GM12878 (cell line): ENCODE measurements around the gene SESN3. TPM values are rescaled to one million over a fixed set of nuclear protein-coding genes. Genes with fewer than 3 reads are reported as not detected.

Source experiments
- BRCA1 ChIP-seq: IDR thresholded peaks from 2 replicates; pipeline ENCODE4 v1.6.1; 2011; ENCODE audit warnings: low read depth, low read length, improper control_type of control experiment
- CREM ChIP-seq: IDR thresholded peaks from 2 replicates; pipeline ENCODE4 v1.6.1; 2014; ENCODE audit warnings: antibody characterized with exemption, low read depth
- DPF2 ChIP-seq: fragments of 450-650 bp; IDR thresholded peaks from 2 replicates; pipeline ENCODE4 v1.6.1; 2017; ENCODE audit warnings: mild to moderate bottlenecking
- FOS ChIP-seq: IDR thresholded peaks from 3 replicates; pipeline ENCODE4 v1.6.1; 2011; ENCODE audit warnings: borderline replicate concordance; ENCODE audit not compliant: insufficient read length; ENCODE audit errors: extremely low read depth
- FOXM1 ChIP-seq: IDR thresholded peaks from 2 replicates; pipeline ENCODE4 v1.6.1; 2012; ENCODE audit warnings: low read depth, mild to moderate bottlenecking, inconsistent platforms, low read length, moderate library complexity
- GATAD2B ChIP-seq: fragments of 450-650 bp; conservative IDR thresholded peaks from 2 replicates; pipeline ENCODE4 v1.6.1; 2017; ENCODE audit warnings: low read depth, mild to moderate bottlenecking, moderate library complexity
- JUND ChIP-seq: IDR thresholded peaks from 2 replicates; pipeline ENCODE4 v1.6.1; 2012; ENCODE audit warnings: low read depth, mild to moderate bottlenecking, low read length, improper control_type of control experiment, moderate library complexity
- LARP7 ChIP-seq: fragments of 450-650 bp; IDR thresholded peaks from 2 replicates; pipeline ENCODE4 v1.6.1; 2017; ENCODE audit warnings: mild to moderate bottlenecking
- MTA2 ChIP-seq: fragments of 450-650 bp; IDR thresholded peaks from 2 replicates; pipeline ENCODE4 v1.6.1; 2016; ENCODE audit warnings: low read depth, mild to moderate bottlenecking, moderate library complexity
- NFYA ChIP-seq: IDR thresholded peaks from 2 replicates; pipeline ENCODE4 v1.6.1; 2011; ENCODE audit warnings: low read depth, mild to moderate bottlenecking, low read length, improper control_type of control experiment, borderline replicate concordance
- NFYB ChIP-seq: IDR thresholded peaks from 2 replicates; pipeline ENCODE4 v1.6.1; 2011; ENCODE audit warnings: low read depth, mild to moderate bottlenecking, low read length, improper control_type of control experiment, moderate library complexity; ENCODE audit not compliant: insufficient read depth
- NRF1 ChIP-seq: conservative IDR thresholded peaks from 2 replicates; pipeline ENCODE4 v1.6.1; 2011; ENCODE audit warnings: mild to moderate bottlenecking, low read depth, low read length, improper control_type of control experiment
- SMAD5 ChIP-seq: IDR thresholded peaks from 2 replicates; pipeline ENCODE4 v1.6.1; 2016; ENCODE audit warnings: antibody characterized with exemption, low read depth
- SMARCA5 ChIP-seq: fragments of 450-650 bp; IDR thresholded peaks from 2 replicates; pipeline ENCODE4 v1.6.1; 2017; ENCODE audit warnings: mild to moderate bottlenecking
- TBL1XR1 ChIP-seq: IDR thresholded peaks from 2 replicates; pipeline ENCODE4 v1.6.1; 2012; ENCODE audit warnings: low read depth, low read length, improper control_type of control experiment
- TCF3 ChIP-seq: IDR thresholded peaks from 2 replicates; pipeline ENCODE4 v1.6.1; 2012; ENCODE audit warnings: low read depth, mild to moderate bottlenecking, low read length, borderline replicate concordance; ENCODE audit not compliant: insufficient read depth
- polyA plus RNA-seq, 11 experiments: library from polyadenylated mRNA; depleted of rRNA in 4 of 11; unstranded in 6 of 11; stranded (reverse) in 5 of 11; fragments of >200 nt; fragmentation: Nextera tagmentation in 4 of 11; fragmentation: Illumina TruSeq in 1 of 11; extraction: Ambion mirVana in 4 of 11; extraction: Trizol in 1 of 11; gene quantifications; 1 replicate in 1 of 11; 2 replicates in 10 of 11; pipeline versions ENCODE4 v1.2.1 to v1.2.3, GENCODE V29; 2011 to 2016; ENCODE audit warnings: inconsistent platforms in 2 of 11, missing spikeins in 2 of 11, low read depth in 1 of 11
- total RNA-seq, 4 experiments: library from RNA; depleted of rRNA in 3 of 4; stranded (reverse); fragments of >200 nt in 3 of 4; fragmentation: Illumina TruSeq in 1 of 4; extraction: Trizol in 1 of 4; gene quantifications; 2 replicates each; pipeline versions ENCODE4 v1.2.1 to v1.2.3, GENCODE V29; 2013 to 2021
- TF ChIP-seq, protein P1 (sequence below): IDR thresholded peaks from 2 replicates; pipeline ENCODE4 v1.6.1; 2012; ENCODE audit warnings: low read depth, low read length, improper control_type of control experiment
- TF ChIP-seq, protein P2 (sequence below): fragments of 450-650 bp; IDR thresholded peaks from 2 replicates; pipeline ENCODE4 v1.6.1; 2018; ENCODE audit warnings: borderline replicate concordance, mild to moderate bottlenecking; ENCODE audit not compliant: partially characterized antibody
- TF ChIP-seq, protein P3 (sequence below): fragments of 450-650 bp; conservative IDR thresholded peaks from 2 replicates; pipeline ENCODE4 v1.6.1; 2017; ENCODE audit warnings: mild to moderate bottlenecking, moderate library complexity
- TF ChIP-seq, protein P4 (sequence below): IDR thresholded peaks from 2 replicates; pipeline ENCODE4 v1.6.1; 2011; ENCODE audit warnings: low read depth, mild to moderate bottlenecking, low read length, moderate library complexity, borderline replicate concordance; ENCODE audit errors: extremely low read depth
- TF ChIP-seq, protein P5 (sequence below): fragments of 450-650 bp; IDR thresholded peaks from 2 replicates; pipeline ENCODE4 v1.6.1; 2017; ENCODE audit warnings: low read depth, mild to moderate bottlenecking, moderate library complexity
- TF ChIP-seq, protein P6 (sequence below): fragments of 450-650 bp; IDR thresholded peaks from 2 replicates; pipeline ENCODE4 v1.6.1; 2016; ENCODE audit warnings: mild to moderate bottlenecking

SESN3 gene
- total and polyA plus RNA-seq, 10 of the 15 experiments (the other 5 are each of a cell fraction or from before 2014, with no cell fraction given) = 0.64 to 6.7 (median 3.0) TPM

DNA sequence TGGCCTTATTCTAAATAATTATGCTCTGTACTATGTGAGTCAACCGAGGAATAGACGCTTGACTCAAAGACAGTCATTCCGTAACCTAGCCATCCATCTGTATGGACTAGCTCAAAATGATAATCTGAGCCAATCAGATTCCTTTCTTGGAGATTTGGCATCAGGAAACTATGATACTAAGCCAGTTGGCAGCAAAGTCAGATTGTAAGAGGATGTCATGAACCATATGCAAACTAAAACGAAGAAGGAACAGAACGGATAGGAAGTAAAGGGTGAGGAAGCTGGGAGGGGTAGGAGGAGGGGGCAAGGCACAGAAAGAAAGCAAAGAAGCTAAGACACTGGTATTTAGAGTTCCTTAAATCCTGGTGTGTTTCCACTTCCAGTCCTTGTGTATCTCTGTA lies 10.7 kb upstream of the SESN3 start (continued):
- no peak for TF ChIP-seq TCF3
- no peak for TF ChIP-seq FOS
- no peak for TF ChIP-seq NFYA
- no peak; the same call in 1 of the 2 replicates for TF ChIP-seq FOXM1
- TF ChIP-seq, protein P1, sequence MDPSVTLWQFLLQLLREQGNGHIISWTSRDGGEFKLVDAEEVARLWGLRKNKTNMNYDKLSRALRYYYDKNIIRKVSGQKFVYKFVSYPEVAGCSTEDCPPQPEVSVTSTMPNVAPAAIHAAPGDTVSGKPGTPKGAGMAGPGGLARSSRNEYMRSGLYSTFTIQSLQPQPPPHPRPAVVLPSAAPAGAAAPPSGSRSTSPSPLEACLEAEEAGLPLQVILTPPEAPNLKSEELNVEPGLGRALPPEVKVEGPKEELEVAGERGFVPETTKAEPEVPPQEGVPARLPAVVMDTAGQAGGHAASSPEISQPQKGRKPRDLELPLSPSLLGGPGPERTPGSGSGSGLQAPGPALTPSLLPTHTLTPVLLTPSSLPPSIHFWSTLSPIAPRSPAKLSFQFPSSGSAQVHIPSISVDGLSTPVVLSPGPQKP = no peak
- 0 out of 2 replicates have a peak, but pooled peaks have one; percentile 35 for TF ChIP-seq GATAD2B
- TF ChIP-seq, protein P2, sequence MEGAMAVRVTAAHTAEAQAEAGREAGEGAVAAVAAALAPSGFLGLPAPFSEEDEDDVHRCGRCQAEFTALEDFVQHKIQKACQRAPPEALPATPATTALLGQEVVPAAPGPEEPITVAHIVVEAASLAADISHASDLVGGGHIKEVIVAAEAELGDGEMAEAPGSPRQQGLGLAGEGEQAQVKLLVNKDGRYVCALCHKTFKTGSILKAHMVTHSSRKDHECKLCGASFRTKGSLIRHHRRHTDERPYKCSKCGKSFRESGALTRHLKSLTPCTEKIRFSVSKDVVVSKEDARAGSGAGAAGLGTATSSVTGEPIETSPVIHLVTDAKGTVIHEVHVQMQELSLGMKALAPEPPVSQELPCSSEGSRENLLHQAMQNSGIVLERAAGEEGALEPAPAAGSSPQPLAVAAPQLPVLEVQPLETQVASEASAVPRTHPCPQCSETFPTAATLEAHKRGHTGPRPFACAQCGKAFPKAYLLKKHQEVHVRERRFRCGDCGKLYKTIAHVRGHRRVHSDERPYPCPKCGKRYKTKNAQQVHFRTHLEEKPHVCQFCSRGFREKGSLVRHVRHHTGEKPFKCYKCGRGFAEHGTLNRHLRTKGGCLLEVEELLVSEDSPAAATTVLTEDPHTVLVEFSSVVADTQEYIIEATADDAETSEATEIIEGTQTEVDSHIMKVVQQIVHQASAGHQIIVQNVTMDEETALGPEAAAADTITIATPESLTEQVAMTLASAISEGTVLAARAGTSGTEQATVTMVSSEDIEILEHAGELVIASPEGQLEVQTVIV = no peak
- TF ChIP-seq, protein P3, sequence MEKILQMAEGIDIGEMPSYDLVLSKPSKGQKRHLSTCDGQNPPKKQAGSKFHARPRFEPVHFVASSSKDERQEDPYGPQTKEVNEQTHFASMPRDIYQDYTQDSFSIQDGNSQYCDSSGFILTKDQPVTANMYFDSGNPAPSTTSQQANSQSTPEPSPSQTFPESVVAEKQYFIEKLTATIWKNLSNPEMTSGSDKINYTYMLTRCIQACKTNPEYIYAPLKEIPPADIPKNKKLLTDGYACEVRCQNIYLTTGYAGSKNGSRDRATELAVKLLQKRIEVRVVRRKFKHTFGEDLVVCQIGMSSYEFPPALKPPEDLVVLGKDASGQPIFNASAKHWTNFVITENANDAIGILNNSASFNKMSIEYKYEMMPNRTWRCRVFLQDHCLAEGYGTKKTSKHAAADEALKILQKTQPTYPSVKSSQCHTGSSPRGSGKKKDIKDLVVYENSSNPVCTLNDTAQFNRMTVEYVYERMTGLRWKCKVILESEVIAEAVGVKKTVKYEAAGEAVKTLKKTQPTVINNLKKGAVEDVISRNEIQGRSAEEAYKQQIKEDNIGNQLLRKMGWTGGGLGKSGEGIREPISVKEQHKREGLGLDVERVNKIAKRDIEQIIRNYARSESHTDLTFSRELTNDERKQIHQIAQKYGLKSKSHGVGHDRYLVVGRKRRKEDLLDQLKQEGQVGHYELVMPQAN = no peak
- TF ChIP-seq SMAD5 = no peak
- TF ChIP-seq, protein P4, sequence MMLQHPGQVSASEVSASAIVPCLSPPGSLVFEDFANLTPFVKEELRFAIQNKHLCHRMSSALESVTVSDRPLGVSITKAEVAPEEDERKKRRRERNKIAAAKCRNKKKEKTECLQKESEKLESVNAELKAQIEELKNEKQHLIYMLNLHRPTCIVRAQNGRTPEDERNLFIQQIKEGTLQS = no peak
- TF ChIP-seq MTA2 = no peak
- TF ChIP-seq TBL1XR1 = no peak
- no peak for TF ChIP-seq JUND
- TF ChIP-seq NFYB = peak; percentile 61; the same call in 1 of the 2 replicates
- TF ChIP-seq, protein P5, sequence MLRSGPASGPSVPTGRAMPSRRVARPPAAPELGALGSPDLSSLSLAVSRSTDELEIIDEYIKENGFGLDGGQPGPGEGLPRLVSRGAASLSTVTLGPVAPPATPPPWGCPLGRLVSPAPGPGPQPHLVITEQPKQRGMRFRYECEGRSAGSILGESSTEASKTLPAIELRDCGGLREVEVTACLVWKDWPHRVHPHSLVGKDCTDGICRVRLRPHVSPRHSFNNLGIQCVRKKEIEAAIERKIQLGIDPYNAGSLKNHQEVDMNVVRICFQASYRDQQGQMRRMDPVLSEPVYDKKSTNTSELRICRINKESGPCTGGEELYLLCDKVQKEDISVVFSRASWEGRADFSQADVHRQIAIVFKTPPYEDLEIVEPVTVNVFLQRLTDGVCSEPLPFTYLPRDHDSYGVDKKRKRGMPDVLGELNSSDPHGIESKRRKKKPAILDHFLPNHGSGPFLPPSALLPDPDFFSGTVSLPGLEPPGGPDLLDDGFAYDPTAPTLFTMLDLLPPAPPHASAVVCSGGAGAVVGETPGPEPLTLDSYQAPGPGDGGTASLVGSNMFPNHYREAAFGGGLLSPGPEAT = no peak
- TF ChIP-seq NRF1 = no peak
- TF ChIP-seq DPF2 = peak; percentile 32; the same call in 1 of the 2 replicates
- TF ChIP-seq CREM = no peak
- TF ChIP-seq SMARCA5 = no peak
- no peak for TF ChIP-seq LARP7
- TF ChIP-seq, protein P6, sequence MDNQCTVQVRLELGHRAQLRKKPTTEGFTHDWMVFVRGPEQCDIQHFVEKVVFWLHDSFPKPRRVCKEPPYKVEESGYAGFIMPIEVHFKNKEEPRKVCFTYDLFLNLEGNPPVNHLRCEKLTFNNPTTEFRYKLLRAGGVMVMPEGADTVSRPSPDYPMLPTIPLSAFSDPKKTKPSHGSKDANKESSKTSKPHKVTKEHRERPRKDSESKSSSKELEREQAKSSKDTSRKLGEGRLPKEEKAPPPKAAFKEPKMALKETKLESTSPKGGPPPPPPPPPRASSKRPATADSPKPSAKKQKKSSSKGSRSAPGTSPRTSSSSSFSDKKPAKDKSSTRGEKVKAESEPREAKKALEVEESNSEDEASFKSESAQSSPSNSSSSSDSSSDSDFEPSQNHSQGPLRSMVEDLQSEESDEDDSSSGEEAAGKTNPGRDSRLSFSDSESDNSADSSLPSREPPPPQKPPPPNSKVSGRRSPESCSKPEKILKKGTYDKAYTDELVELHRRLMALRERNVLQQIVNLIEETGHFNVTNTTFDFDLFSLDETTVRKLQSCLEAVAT = 0 out of 2 replicates have a peak, but pooled peaks have one; percentile 21
- TF ChIP-seq BRCA1 = no peak
